ENCODE data around the gene MAPK10. TPM values are rescaled to one million over a fixed set of nuclear protein-coding genes. Genes with fewer than 3 reads are reported as not detected.

MAPK10 gene
- total RNA-seq, 1 experiment from 2014 or later, result 6.8 TPM

- POLR2A ChIA-PET (ENCODE audit: low non-redundant PET), result no interaction called here
- no peak overlapping the region for H3K4me3 ChIP-seq (ENCODE audit: low read depth, low read length, poor library complexity, severe bottlenecking)
- no TSS peak for BruUV-seq (replicated peaks)
- DNase-seq (ENCODE audit: low spot score), result no peak
- no peaks in the 10 kb centered on the region for H3K4me1 ChIP-seq (ENCODE audit: insufficient read depth, low read length, poor library complexity, severe bottlenecking)
- intact Hi-C loops (cut with micrococcal nuclease; ENCODE audit: unreplicated experiment), result no loop called here
- H3K27me3 ChIP-seq (replicated peaks; ENCODE audit: insufficient read depth, low read depth, low read length, poor library complexity), result no peaks in the 10 kb centered on the region
- H3K36me3 ChIP-seq (ENCODE audit: insufficient read depth, low read length, poor library complexity, severe bottlenecking), result no peaks in the 10 kb centered on the region
- no peaks in the 10 kb centered on the region for H3K9me3 ChIP-seq (ENCODE audit: low read depth, low read length, poor library complexity, severe bottlenecking)
- CTCF ChIA-PET, result no interaction called here
- no peak overlapping the region for H3K27ac ChIP-seq (ENCODE audit: low read depth, low read length, poor library complexity, severe bottlenecking)
- TF ChIP-seq EZH2 (IDR thresholded peaks at IDR 0.05; ENCODE audit: borderline replicate concordance, low read depth, low read length, poor library complexity, severe bottlenecking) (no peak), CTCF (conservative IDR thresholded peaks at IDR 0.05; ENCODE audit: low read depth, low read length) (no peak)
These were observed 116.1 kb downstream of the MAPK10 start for GRCh38 chr4:86243750-86244149.

- Histone ChIP-seq H3K4me3 (ENCODE audit: low read depth, low read length, poor library complexity, severe bottlenecking) (no peak overlapping the region), H3K4me1 (ENCODE audit: insufficient read depth, low read length, poor library complexity, severe bottlenecking) (no peaks in the 10 kb centered on the region), H3K27me3 (replicated peaks; ENCODE audit: insufficient read depth, low read depth, low read length, poor library complexity) (no peaks in the 10 kb centered on the region), H3K9me3 (ENCODE audit: low read depth, low read length, poor library complexity, severe bottlenecking) (no peaks in the 10 kb centered on the region), H3K27ac (ENCODE audit: low read depth, low read length, poor library complexity, severe bottlenecking) (no peak overlapping the region), H3K36me3 (ENCODE audit: insufficient read depth, low read length, poor library complexity, severe bottlenecking) (no peaks in the 10 kb centered on the region)
- no peak for DNase-seq (ENCODE audit: low spot score)
- ChIA-PET CTCF (no interaction called here), POLR2A (ENCODE audit: low non-redundant PET) (no interaction called here)
- BruUV-seq (replicated peaks), result no TSS peak
- TF ChIP-seq CTCF (conservative IDR thresholded peaks at IDR 0.05; ENCODE audit: low read depth, low read length) (no peak), EZH2 (IDR thresholded peaks at IDR 0.05; ENCODE audit: borderline replicate concordance, low read depth, low read length, poor library complexity, severe bottlenecking) (no peak)
- intact Hi-C loops (cut with micrococcal nuclease; ENCODE audit: unreplicated experiment), result no loop called here
These were observed 117.2 kb downstream of the MAPK10 start for GRCh38 chr4:86242677-86243076.

- BruUV-seq (replicated peaks), result no TSS peak
- Histone ChIP-seq H3K27ac (ENCODE audit: low read depth, low read length, poor library complexity, severe bottlenecking) (no peak overlapping the region), H3K4me1 (ENCODE audit: insufficient read depth, low read length, poor library complexity, severe bottlenecking) (no peaks in the 10 kb centered on the region), H3K36me3 (ENCODE audit: insufficient read depth, low read length, poor library complexity, severe bottlenecking) (no peaks in the 10 kb centered on the region), H3K4me3 (ENCODE audit: low read depth, low read length, poor library complexity, severe bottlenecking) (no peak overlapping the region), H3K9me3 (ENCODE audit: low read depth, low read length, poor library complexity, severe bottlenecking) (no peaks in the 10 kb centered on the region), H3K27me3 (replicated peaks; ENCODE audit: insufficient read depth, low read depth, low read length, poor library complexity) (no peaks in the 10 kb centered on the region)
- TF ChIP-seq CTCF (conservative IDR thresholded peaks at IDR 0.05; ENCODE audit: low read depth, low read length) (no peak), EZH2 (IDR thresholded peaks at IDR 0.05; ENCODE audit: borderline replicate concordance, low read depth, low read length, poor library complexity, severe bottlenecking) (no peak)
- no peak for DNase-seq (ENCODE audit: low spot score)
- intact Hi-C loops (cut with micrococcal nuclease; ENCODE audit: unreplicated experiment), result no loop called here
- ChIA-PET CTCF (no interaction called here), POLR2A (ENCODE audit: low non-redundant PET) (no interaction called here)
These were observed 124.3 kb downstream of the MAPK10 start for GRCh38 chr4:86235549-86235948.
